AG04449 (cell line): ENCODE results near the gene GOLGA1.
A peak's percentile ranks its signal among the peaks of the same experiment; 100 is the strongest.

Experiments used
- CTCF ChIA-PET: fragments of 350-600 bp; formaldehyde crosslinking; extraction: SDS; loops from one replicate; lab custom pipeline; 2021; ENCODE audit warnings: antibody characterized with exemption; lab: Yijun Ruan, JAX
- POLR2A ChIA-PET: fragments of 400-600, 350-600 bp; formaldehyde crosslinking; extraction: SDS; loops from one replicate; lab custom pipeline; 2020; ENCODE audit warnings: antibody characterized with exemption, inconsistent platforms; lab: Yijun Ruan, JAX
- DNase-seq: peaks from one replicate; pipeline ENCODE4 v3.0.0-alpha.2; 2010; ENCODE audit warnings: low read depth, low spot score
- H3K4me3 ChIP-seq: 2 replicates; pipeline ENCODE4 v1.5.1; 2011; ENCODE audit warnings: low read depth, mild to moderate bottlenecking, control low read depth, low read length
- TF ChIP-seq, protein P1 (sequence below): IDR thresholded peaks from one replicate; pipeline ENCODE4 v1.5.1; 2011; ENCODE audit warnings: mild to moderate bottlenecking, moderate library complexity, low read length, control low read depth, inconsistent platforms; ENCODE audit not compliant: insufficient read depth; ENCODE audit errors: missing control alignments

GOLGA1 gene

DNA sequence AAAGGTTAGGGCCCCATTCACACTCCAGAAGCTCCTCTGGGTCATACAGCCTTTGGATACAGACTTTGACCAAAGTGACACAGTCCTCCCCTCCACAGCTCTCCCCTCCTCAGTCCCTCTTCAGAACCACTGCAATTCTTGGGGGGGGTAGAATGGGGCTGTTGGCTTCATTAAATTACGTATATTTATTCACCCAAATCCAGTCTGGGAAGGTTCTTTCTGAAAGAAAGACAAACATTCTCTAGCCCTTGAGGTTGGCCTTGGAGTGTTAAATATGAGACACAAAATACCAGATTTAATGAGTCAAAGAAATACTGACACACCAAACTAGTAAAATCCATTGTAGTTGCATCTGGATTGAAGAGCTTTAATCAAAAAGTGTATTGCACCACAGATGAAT, 62.9 kb downstream of the GOLGA1 start:
- ChIA-PET CTCF (interaction anchor here (0.9 to 3.4 kb wide), 10 partner anchors 8 to 107 kb away, joined by 3 to 18 read pairs (median 4); partner anchors contain the start of gene NR6A1), POLR2A (interaction anchor here (1.2 kb wide), 1 partner anchor 17 kb away, joined by 4 read pairs; no protein-coding TSS in a partner anchor)
- TF ChIP-seq, protein P1, sequence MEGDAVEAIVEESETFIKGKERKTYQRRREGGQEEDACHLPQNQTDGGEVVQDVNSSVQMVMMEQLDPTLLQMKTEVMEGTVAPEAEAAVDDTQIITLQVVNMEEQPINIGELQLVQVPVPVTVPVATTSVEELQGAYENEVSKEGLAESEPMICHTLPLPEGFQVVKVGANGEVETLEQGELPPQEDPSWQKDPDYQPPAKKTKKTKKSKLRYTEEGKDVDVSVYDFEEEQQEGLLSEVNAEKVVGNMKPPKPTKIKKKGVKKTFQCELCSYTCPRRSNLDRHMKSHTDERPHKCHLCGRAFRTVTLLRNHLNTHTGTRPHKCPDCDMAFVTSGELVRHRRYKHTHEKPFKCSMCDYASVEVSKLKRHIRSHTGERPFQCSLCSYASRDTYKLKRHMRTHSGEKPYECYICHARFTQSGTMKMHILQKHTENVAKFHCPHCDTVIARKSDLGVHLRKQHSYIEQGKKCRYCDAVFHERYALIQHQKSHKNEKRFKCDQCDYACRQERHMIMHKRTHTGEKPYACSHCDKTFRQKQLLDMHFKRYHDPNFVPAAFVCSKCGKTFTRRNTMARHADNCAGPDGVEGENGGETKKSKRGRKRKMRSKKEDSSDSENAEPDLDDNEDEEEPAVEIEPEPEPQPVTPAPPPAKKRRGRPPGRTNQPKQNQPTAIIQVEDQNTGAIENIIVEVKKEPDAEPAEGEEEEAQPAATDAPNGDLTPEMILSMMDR = no peak
- no peak overlapping the region for H3K4me3 ChIP-seq
- no peak for DNase-seq

DNA sequence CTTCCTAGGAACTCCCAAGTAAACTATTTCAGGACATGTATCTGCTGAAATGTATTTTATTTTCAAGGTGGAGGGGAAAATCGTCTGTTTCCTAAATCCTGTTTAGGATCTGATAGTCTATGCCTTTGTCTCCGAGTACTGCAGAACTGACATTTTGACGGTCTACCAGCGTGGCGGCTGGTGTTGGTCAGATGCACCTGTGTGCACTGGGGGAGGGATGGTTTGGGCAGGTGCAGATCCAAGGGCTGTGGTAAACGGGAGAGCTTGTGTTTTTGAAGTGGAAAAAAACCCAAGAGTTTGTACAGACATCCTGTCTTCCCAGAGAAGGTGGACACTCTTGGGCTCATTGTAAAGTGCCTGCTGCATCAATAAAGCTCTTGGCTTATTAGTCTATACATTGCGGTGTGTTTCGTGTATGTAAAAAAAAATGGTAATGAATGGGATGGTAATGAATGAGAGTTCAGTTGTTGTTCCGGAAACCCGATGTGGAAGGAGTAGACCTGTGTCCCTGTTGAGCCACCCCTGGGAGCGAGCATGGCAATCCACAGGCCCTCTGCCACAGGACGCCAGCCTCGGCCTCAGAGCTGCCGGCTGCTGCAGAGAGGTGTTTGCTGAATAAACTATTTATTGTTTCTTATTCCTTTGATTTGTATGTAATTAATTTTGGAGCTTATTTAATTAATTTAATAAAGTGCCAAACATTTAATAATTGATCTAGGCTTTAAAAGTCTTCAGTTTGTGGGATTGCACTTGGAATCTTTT, 63.7 kb downstream of the GOLGA1 start:
- CTCF ChIA-PET = interaction anchor here (0.9 to 3.4 kb wide), 7 partner anchors 13 to 106 kb away, joined by 3 to 18 read pairs (median 4); partner anchors contain the start of gene NR6A1
- POLR2A ChIA-PET = interaction anchor here (0.8 to 1.2 kb wide), 2 partner anchors 16 to 17 kb away, joined by 3 to 4 read pairs; no protein-coding TSS in a partner anchor
- TF ChIP-seq, protein P1 = no peak
- DNase-seq = no peak
- no peak overlapping the region for H3K4me3 ChIP-seq

GRCh38 chr9:124875501-124875900, 65.4 kb downstream of the GOLGA1 start:
- DNase-seq = no peak
- TF ChIP-seq, protein P1 = no peak
- POLR2A ChIA-PET = interaction anchor here (0.7 kb wide), 1 partner anchor 13 kb away, joined by 4 read pairs; no protein-coding TSS in a partner anchor
- CTCF ChIA-PET = interaction anchor here (0.6 to 1.2 kb wide), 2 partner anchors 8 to 23 kb away, joined by 3 read pairs; no protein-coding TSS in a partner anchor
- H3K4me3 ChIP-seq = no peak overlapping the region

DNA sequence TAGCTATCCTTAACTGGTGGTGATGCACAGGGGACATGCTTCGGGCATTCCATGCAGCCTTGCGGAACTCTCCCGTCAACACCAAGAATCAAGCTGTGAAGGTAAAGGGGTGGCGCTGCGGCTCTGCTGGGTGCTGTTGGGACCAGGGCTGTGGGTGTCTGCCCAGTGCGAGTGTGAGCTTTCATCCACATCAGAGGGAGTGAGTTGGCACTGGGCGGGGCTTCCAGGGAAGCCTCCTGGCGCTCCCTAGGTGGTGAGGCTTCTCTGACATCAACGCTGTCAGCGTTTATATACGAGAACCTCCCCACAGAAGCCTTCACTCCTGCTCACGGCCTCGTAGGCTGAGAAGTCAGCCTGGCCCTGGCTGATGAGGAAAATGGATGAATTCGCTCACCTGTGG, 67.2 kb downstream of the GOLGA1 start:
- TF ChIP-seq, protein P1 = no peak
- ChIA-PET CTCF (interaction anchor here (1.2 to 3.0 kb wide), 3 partner anchors 20 to 99 kb away, joined by 3 to 11 read pairs (median 5); partner anchors contain the start of gene WDR38), POLR2A (no interaction called here)
- no peak for DNase-seq
- no peak overlapping the region for H3K4me3 ChIP-seq

GRCh38 chr9:124871156-124871561, 69.7 kb downstream of the GOLGA1 start:
- CTCF ChIA-PET = interaction anchor here (1.3 to 3.0 kb wide), 5 partner anchors 10 to 273 kb away, joined by 4 to 11 read pairs (median 6); partner anchors contain the start of gene WDR38
- POLR2A ChIA-PET = interaction anchor here (0.8 to 1.6 kb wide), 2 partner anchors 10 kb away, joined by 3 to 7 read pairs; partner anchors contain the start of gene RPL35

More at GRCh38 chr9:124871156-124871561, 69.7 kb downstream of the GOLGA1 start:
- TF ChIP-seq, protein P1 = no peak
- H3K4me3 ChIP-seq = peak overlapping the region; percentile 90
- DNase-seq = no peak
